Hepatocyte (in vitro differentiated cells): ENCODE results near the gene SMIM1. TPM values are rescaled to one million over a fixed set of nuclear protein-coding genes. Genes with fewer than 3 reads are reported as not detected.
A peak's percentile ranks its signal among the peaks of the same experiment; 100 is the strongest.

Source experiments
- DNase-seq: peaks from one replicate; pipeline ENCODE4 v3.0.0-alpha.2; 2016; ENCODE audit warnings: low spot score
- H2AFZ ChIP-seq: fragments of 200-600 bp; sonication (generic); 2 replicates; pipeline ENCODE4 v1.6.0; 2016; ENCODE audit warnings: antibody characterized with exemption, mild to moderate bottlenecking
- H3K27ac ChIP-seq: fragments of 200-600 bp; sonication (generic); 2 replicates; pipeline ENCODE4 v1.5.1; 2016; ENCODE audit warnings: mild to moderate bottlenecking
- H3K27me3 ChIP-seq: fragments of 200-600 bp; sonication (generic); 2 replicates; pipeline ENCODE4 v1.6.1; 2016
- H3K36me3 ChIP-seq: fragments of 200-600 bp; sonication (generic); replicated peaks from 2 replicates; pipeline ENCODE4 v1.5.1; 2016; ENCODE audit warnings: low read depth; ENCODE audit not compliant: insufficient read depth
- H3K4me1 ChIP-seq: fragments of 200-600 bp; sonication (generic); 2 replicates; pipeline ENCODE4 v1.5.1; 2016; ENCODE audit warnings: mild to moderate bottlenecking, moderate library complexity; ENCODE audit not compliant: insufficient read depth
- H3K4me2 ChIP-seq: fragments of 200-600 bp; sonication (generic); 2 replicates; pipeline ENCODE4 v1.6.0; 2016
- H3K4me3 ChIP-seq: fragments of 200-600 bp; sonication (generic); 2 replicates; pipeline ENCODE4 v1.5.1; 2016; ENCODE audit warnings: mild to moderate bottlenecking
- H3K79me2 ChIP-seq: fragments of 200-600 bp; sonication (generic); 2 replicates; pipeline ENCODE4 v1.6.0; 2017; ENCODE audit warnings: mild to moderate bottlenecking
- H3K9me2 ChIP-seq: fragments of 200-600 bp; sonication (generic); replicated peaks from 2 replicates; pipeline ENCODE4 v1.6.0; 2017; ENCODE audit warnings: mild to moderate bottlenecking; ENCODE audit not compliant: insufficient read depth
- H3K9me3 ChIP-seq: fragments of 200-600 bp; sonication (generic); 2 replicates; pipeline ENCODE4 v1.5.1; 2016; ENCODE audit warnings: low read depth, mild to moderate bottlenecking
- H4K20me1 ChIP-seq: fragments of 200-600 bp; sonication (generic); 2 replicates; pipeline ENCODE4 v1.6.0; 2016; ENCODE audit warnings: mild to moderate bottlenecking; ENCODE audit not compliant: insufficient read depth, poor library complexity, severe bottlenecking
- EZH2 ChIP-seq: fragments of 200-600 bp; sonication (generic); IDR thresholded peaks from 2 replicates; pipeline ENCODE4 v1.6.1; 2016; ENCODE audit warnings: antibody characterized with exemption, mild to moderate bottlenecking, borderline replicate concordance
- EZH2phosphoT487 ChIP-seq: fragments of 200-600 bp; sonication (generic); IDR thresholded peaks from one replicate; pipeline ENCODE4 v1.6.1; 2018; ENCODE audit warnings: antibody characterized with exemption, mild to moderate bottlenecking, low read depth, moderate library complexity; ENCODE audit not compliant: unreplicated experiment, severe bottlenecking
- WGBS: methylation state at CpG from one replicate; pipeline ENCODE4 v1.1.6; 2016; ENCODE audit warnings: low lambda C conversion rate; ENCODE audit errors: missing lambda C conversion rate; 5-methylcytosine and 5-hydroxymethylcytosine counted together
- polyA plus RNA-seq: library from polyadenylated mRNA; unstranded; fragments of >200 nt; fragmentation: Nextera tagmentation; extraction: Ambion mirVana; gene quantifications from 2 replicates; pipeline ENCODE4 v1.2.1, GENCODE V29; 2016
- total RNA-seq: library from RNA; depleted of rRNA; stranded (reverse); fragments of >200 nt; gene quantifications from 2 replicates; pipeline ENCODE4 v1.2.3, GENCODE V29; 2014
- TF ChIP-seq, protein P1 (sequence below): fragments of 200-600 bp; sonication (generic); IDR thresholded peaks from 2 replicates; pipeline ENCODE4 v1.5.1; 2016; ENCODE audit warnings: antibody characterized with exemption, mild to moderate bottlenecking; ENCODE audit not compliant: poor library complexity

The SMIM1 gene
- total and polyA plus RNA-seq, 2 experiments from 2014 or later, result 21.0 to 118 TPM

DNA sequence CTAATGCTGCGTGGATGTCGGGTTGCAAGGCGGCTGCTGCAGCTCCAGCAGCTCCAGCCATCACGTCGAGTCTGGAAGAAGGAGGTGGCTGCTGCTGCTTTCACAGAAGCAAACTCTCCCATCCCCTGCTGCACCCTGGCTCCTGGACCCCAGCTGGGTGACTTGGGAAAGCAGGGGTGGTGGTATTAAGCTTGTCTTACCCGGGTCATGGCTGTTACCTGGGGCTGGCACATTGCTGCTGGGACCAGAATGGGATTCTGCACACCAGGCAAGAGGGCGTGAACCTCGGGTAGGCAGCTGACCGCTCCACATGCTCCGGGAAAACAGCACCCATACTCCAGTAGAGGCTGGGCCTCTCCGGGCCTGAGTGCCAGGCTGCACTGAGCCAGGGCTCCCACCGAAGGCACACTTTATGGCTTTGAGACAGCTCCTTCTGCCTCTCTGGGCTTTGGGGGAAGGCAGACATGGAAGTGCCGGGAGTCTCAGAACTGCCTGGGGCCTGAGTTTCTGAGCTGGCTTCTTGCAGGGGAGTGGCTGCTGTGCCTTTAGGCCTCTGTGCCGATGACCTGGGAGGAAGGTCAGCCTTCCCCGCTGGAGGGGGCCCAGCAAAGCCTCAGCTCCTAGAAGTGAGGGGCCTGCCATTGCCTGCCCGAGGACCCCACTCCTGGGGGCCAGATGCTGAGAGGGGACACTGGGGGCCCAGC is 1.2 kb downstream of the SMIM1 start:
- Histone ChIP-seq H3K4me3 (no peak overlapping the region), H3K79me2 (no peaks in the 10 kb centered on the region), H3K9me2 (no peaks in the 10 kb centered on the region), H3K4me1 (peaks cover 41% of the 10 kb centered on the region), H3K9me3 (no peaks in the 10 kb centered on the region), H3K27me3 (no peaks in the 10 kb centered on the region), H3K27ac (peak overlapping the region; percentile 67), H2AFZ (no peak overlapping the region), H3K4me2 (peak overlapping the region; percentile 98), H4K20me1 (no peaks in the 10 kb centered on the region), H3K36me3 (no peaks in the 10 kb centered on the region)
- WGBS, result 74% methylated on average over 16 of the region's 16 CpGs
- TF ChIP-seq EZH2phosphoT487 (no peak), EZH2 (no peak)
- TF ChIP-seq, protein P1, sequence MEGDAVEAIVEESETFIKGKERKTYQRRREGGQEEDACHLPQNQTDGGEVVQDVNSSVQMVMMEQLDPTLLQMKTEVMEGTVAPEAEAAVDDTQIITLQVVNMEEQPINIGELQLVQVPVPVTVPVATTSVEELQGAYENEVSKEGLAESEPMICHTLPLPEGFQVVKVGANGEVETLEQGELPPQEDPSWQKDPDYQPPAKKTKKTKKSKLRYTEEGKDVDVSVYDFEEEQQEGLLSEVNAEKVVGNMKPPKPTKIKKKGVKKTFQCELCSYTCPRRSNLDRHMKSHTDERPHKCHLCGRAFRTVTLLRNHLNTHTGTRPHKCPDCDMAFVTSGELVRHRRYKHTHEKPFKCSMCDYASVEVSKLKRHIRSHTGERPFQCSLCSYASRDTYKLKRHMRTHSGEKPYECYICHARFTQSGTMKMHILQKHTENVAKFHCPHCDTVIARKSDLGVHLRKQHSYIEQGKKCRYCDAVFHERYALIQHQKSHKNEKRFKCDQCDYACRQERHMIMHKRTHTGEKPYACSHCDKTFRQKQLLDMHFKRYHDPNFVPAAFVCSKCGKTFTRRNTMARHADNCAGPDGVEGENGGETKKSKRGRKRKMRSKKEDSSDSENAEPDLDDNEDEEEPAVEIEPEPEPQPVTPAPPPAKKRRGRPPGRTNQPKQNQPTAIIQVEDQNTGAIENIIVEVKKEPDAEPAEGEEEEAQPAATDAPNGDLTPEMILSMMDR, result no peak
- no peak for DNase-seq

DNA sequence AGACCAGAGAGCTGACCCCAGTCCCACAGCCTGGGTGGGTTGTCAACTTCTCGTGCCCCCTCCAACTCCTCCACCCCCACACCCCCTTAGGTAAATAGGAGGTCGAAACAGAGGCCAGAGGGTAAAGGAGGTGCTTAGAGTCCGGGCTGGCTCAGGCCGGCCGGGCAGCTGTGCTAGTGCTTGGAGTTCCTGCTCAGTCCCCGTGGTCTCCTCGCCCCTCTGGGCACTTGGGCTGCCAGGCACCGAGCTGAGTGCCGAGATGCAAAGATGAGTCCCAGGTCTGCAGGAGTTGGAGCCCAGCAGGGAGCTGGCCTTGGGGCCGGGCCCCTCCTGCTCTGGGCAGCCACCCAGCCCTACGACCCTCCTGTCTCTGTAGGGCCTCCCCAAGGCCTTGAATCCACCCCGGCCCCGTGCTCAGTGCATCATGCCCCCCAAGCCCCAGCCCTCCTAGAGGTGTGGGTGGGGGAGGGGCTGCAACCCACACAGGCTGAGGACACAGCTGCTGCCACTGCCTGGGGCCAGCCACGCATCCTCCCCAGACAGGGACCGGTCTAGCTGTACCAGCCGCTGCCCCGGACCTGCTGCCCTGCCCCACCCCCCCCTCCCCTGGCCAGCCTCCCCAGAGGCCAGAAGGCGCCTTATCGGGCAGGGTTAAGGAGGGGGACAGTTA is 1.9 kb downstream of the SMIM1 start:
- no peak overlapping the region for H3K27ac ChIP-seq
- no peak for DNase-seq
- no peaks in the 10 kb centered on the region for H3K27me3 ChIP-seq

DNA sequence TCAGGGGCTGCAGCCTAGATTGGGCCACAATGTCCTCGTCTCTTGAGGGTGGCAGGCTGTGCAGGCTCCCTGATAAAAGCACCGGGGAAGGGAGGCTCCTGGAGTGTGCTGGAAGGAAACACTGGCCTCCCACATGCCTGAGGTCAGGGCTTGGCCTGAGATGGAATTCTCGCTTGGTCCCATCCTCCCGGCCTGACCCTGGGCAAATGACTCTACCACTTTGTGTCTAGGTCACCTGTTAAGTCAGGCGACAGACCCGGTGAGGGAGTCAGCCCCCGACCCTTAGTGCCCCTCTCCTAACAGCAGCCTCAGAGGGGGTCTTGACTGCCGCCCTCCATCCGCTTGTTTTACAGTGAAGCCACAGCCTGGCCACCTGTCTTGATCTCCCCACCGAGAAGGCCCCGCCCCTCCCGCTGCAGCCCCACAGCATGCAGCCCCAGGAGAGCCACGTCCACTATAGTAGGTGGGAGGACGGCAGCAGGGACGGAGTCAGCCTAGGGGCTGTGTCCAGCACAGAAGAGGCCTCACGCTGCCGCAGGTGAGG is 2.5 kb downstream of the SMIM1 start:
- TF ChIP-seq EZH2phosphoT487 (no peak), EZH2 (no peak)
- TF ChIP-seq, protein P1, result no peak
- Histone ChIP-seq H2AFZ (no peak overlapping the region), H3K36me3 (no peaks in the 10 kb centered on the region), H3K4me2 (peak overlapping the region; percentile 98), H3K27ac (no peak overlapping the region), H3K4me3 (no peak overlapping the region), H3K4me1 (peaks cover 41% of the 10 kb centered on the region), H3K27me3 (no peaks in the 10 kb centered on the region), H3K9me3 (no peaks in the 10 kb centered on the region), H4K20me1 (no peaks in the 10 kb centered on the region), H3K9me2 (no peaks in the 10 kb centered on the region), H3K79me2 (no peaks in the 10 kb centered on the region)
- DNase-seq, result no peak
- 71% methylated on average over 15 of the region's 17 CpGs for WGBS

More for the DNA sequence above, 1.9 kb downstream of the SMIM1 start:
- Histone ChIP-seq H2AFZ (no peak overlapping the region), H3K9me3 (no peaks in the 10 kb centered on the region), H3K4me2 (peak overlapping the region; percentile 98), H3K9me2 (no peaks in the 10 kb centered on the region), H3K4me3 (no peak overlapping the region), H3K4me1 (peaks cover 41% of the 10 kb centered on the region), H3K79me2 (no peaks in the 10 kb centered on the region), H4K20me1 (no peaks in the 10 kb centered on the region), H3K36me3 (no peaks in the 10 kb centered on the region)
- 69% methylated on average over 13 of the region's 19 CpGs for WGBS
- TF ChIP-seq EZH2 (no peak), EZH2phosphoT487 (no peak)
- TF ChIP-seq, protein P1, result no peak
